HepG2 (cell line): ENCODE data around the gene ZNF597. TPM values are rescaled to one million over a fixed set of nuclear protein-coding genes. Genes with fewer than 3 reads are reported as not detected.
"Not testable (repeated sequence)": the region's sequence is repeated elsewhere in the genome, so short reads cannot be mapped to it uniquely, and the experiment has no call there.

Experiments used
- ATAC-seq: fragments of 200-7000 bp; cut with Tn5 transposase; 3 replicates; pipeline ENCODE4 v1.9.1; 2020; ENCODE audit warnings: mild to moderate bottlenecking, moderate library complexity
- BruUV-seq: library from RNA; stranded (reverse); fragments of 400-500 nt; replicated peaks from 2 replicates; lab custom pipeline; 2021; lab: Mats Ljungman, UMichigan
- CTCF ChIA-PET: fragments of 300-600 bp; formaldehyde crosslinking; extraction: SDS; loops from one replicate; lab custom pipeline; 2021; ENCODE audit warnings: low total read pairs, inconsistent platforms, low intra/inter-chr PET ratio; lab: Yijun Ruan, JAX
- POLR2A ChIA-PET: fragments of 350-600 bp; sonication (Branson Sonifier 250); formaldehyde crosslinking; loops from one replicate; lab custom pipeline; 2020; ENCODE audit warnings: antibody characterized with exemption, inconsistent platforms; lab: Yijun Ruan, JAX
- DNase-seq: peaks from one replicate; pipeline ENCODE4 v3.0.0-alpha.2; 2015; ENCODE audit warnings: low spot score
- FAIRE-seq: peaks from 3 replicates; lab custom pipeline; 2011; peaks lifted over from hg19 to GRCh38; lab: Jason Lieb, UNC
- H2AFZ ChIP-seq: one replicate; pipeline ENCODE4 v1.6.1; 2011; ENCODE audit warnings: low read length, inconsistent platforms
- H3K27ac ChIP-seq: fragments of 300-600 bp; 3 replicates; pipeline ENCODE4 v1.8.0; 2011; ENCODE audit warnings: mixed run types, mild to moderate bottlenecking, mixed read lengths, low read length, inconsistent platforms; ENCODE audit not compliant: insufficient read depth; ENCODE audit errors: extremely low read length
- H3K27me3 ChIP-seq, 2 experiments: fragments of 200-600 bp in 1 of 2; 2 replicates in 1 of 2; 3 replicates in 1 of 2; pipeline versions ENCODE4 v1.6.0 to v1.8.0; 2011; ENCODE audit warnings: low read length in 2 of 2, mild to moderate bottlenecking in 2 of 2, moderate library complexity in 2 of 2, inconsistent platforms in 1 of 2; ENCODE audit not compliant: insufficient read depth in 2 of 2, control insufficient read depth in 1 of 2
- H3K36me3 ChIP-seq, 2 experiments: fragments of 200-600 bp in 1 of 2; replicated peaks in 1 of 2; 2 replicates in 1 of 2; 3 replicates in 1 of 2; pipeline versions ENCODE4 v1.5.1 to v1.8.0; 2011; ENCODE audit warnings: low read length in 2 of 2, inconsistent platforms in 1 of 2; ENCODE audit not compliant: insufficient read depth in 2 of 2, control insufficient read depth in 1 of 2
- H3K4me1 ChIP-seq: 2 replicates; pipeline ENCODE4 v1.5.1; 2012; ENCODE audit warnings: low read length, inconsistent platforms; ENCODE audit not compliant: insufficient read depth
- H3K4me2 ChIP-seq: 2 replicates; pipeline ENCODE4 v1.6.0; 2011; ENCODE audit warnings: low read depth, low read length, inconsistent platforms
- H3K4me3 ChIP-seq, 3 experiments: fragments of 200-600 bp in 1 of 3; sonication (generic), shearing (Covaris generic) in 1 of 3; replicated peaks in 1 of 3; 2 replicates each; pipeline ENCODE4 v1.5.1; 2011 to 2016; ENCODE audit warnings: low read length in 3 of 3, inconsistent platforms in 2 of 3, low read depth in 2 of 3, mild to moderate bottlenecking in 2 of 3, control low read depth in 1 of 3, mixed read lengths in 1 of 3; ENCODE audit not compliant: insufficient read depth in 1 of 3
- H3K79me2 ChIP-seq: one replicate; pipeline ENCODE4 v1.6.1; 2011; ENCODE audit warnings: low read length, inconsistent platforms; ENCODE audit not compliant: insufficient read depth
- H3K9ac ChIP-seq: 2 replicates; pipeline ENCODE4 v1.6.0; 2011; ENCODE audit warnings: mild to moderate bottlenecking, low read depth, low read length, inconsistent platforms; ENCODE audit not compliant: insufficient read depth
- H3K9me3 ChIP-seq: 2 replicates; pipeline ENCODE4 v1.5.1; 2012; ENCODE audit warnings: mild to moderate bottlenecking, low read length
- H4K20me1 ChIP-seq: 2 replicates; pipeline ENCODE4 v1.6.0; 2011; ENCODE audit warnings: inconsistent platforms, mild to moderate bottlenecking, low read length, moderate library complexity; ENCODE audit not compliant: insufficient read depth
- AGO2 ChIP-seq: fragments of 200-400 bp; formaldehyde crosslinking; optimal IDR thresholded peaks from 2 replicates; pipeline ENCODE3; 2017; ENCODE audit warnings: mild to moderate bottlenecking, low read depth, low read length, moderate library complexity
- FOXP1 ChIP-seq, 2 experiments: fragments of 450-650 bp in 1 of 2; IDR thresholded peaks; 2 replicates each; pipeline ENCODE4 v1.6.1; 2017 to 2018; ENCODE audit warnings: antibody characterized with exemption in 1 of 2
- KDM5B ChIP-seq: sonication (generic); formaldehyde crosslinking; IDR thresholded peaks from 2 replicates; pipeline ENCODE4 v1.4.0; 2020; ENCODE audit warnings: missing genetic modification reagents, mild to moderate bottlenecking, borderline replicate concordance
- SIN3B ChIP-seq: fragments of 150-350 bp; IDR thresholded peaks from 2 replicates; pipeline ENCODE4 v1.6.1; 2014; ENCODE audit warnings: low read length
- ZNF3 ChIP-seq: IDR thresholded peaks from 2 replicates; pipeline ENCODE4 v1.7.0; 2017; ENCODE audit warnings: inconsistent platforms
- ZSCAN9 ChIP-seq: IDR thresholded peaks from 2 replicates; pipeline ENCODE4 v1.6.1; 2016; ENCODE audit warnings: borderline replicate concordance
- WGBS: methylation state at CpG from one replicate; pipeline ENCODE4 v1.1.6; 2017; ENCODE audit warnings: low lambda C conversion rate; 5-methylcytosine and 5-hydroxymethylcytosine counted together
- in situ Hi-C: cut with HindIII; loops from 2 replicates; pipeline ENCODE4 v1.10.0; 2017; ENCODE audit warnings: low pct_unique_long_range_greater_than_20kb; ENCODE audit not compliant: extremely low pct_ligation_motif_present
- intact Hi-C: fragments of 100-400 bp; cut with micrococcal nuclease; formaldehyde crosslinking; loops from one replicate; pipeline ENCODE4 v1.10.0; 2022; ENCODE audit not compliant: unreplicated experiment
- polyA plus RNA-seq, 8 experiments: library from polyadenylated mRNA; depleted of rRNA in 3 of 8; stranded (reverse) in 7 of 8; unstranded in 1 of 8; fragments of >200 nt; fragmentation: Illumina TruSeq in 4 of 8; extraction: Trizol in 4 of 8; gene quantifications; 2 replicates each; pipeline versions ENCODE4 v1.2.1 to v1.2.3, GENCODE V29; 2011 to 2016; ENCODE audit warnings: low read depth in 4 of 8, missing spikeins in 1 of 8, mixed read lengths in 1 of 8; ENCODE audit not compliant: insufficient read depth in 1 of 8
- total RNA-seq, 5 experiments: library from RNA; depleted of rRNA; stranded (reverse); fragments of >200 nt; fragmentation: Illumina TruSeq; extraction: Trizol; gene quantifications; 2 replicates each; pipeline ENCODE4 v1.2.3, GENCODE V29; 2016; ENCODE audit warnings: low read depth in 1 of 5
- TF ChIP-seq, protein P1 (sequence below): sonication (generic); formaldehyde crosslinking; IDR thresholded peaks from 2 replicates; pipeline ENCODE4 v1.4.0; 2020; ENCODE audit warnings: missing genetic modification reagents

ZNF597 gene
- total and polyA plus RNA-seq, 2 of the 13 experiments (the other 11 are each of a cell fraction or from before 2014, with no cell fraction given) = 1.3 to 2.4 TPM

DNA sequence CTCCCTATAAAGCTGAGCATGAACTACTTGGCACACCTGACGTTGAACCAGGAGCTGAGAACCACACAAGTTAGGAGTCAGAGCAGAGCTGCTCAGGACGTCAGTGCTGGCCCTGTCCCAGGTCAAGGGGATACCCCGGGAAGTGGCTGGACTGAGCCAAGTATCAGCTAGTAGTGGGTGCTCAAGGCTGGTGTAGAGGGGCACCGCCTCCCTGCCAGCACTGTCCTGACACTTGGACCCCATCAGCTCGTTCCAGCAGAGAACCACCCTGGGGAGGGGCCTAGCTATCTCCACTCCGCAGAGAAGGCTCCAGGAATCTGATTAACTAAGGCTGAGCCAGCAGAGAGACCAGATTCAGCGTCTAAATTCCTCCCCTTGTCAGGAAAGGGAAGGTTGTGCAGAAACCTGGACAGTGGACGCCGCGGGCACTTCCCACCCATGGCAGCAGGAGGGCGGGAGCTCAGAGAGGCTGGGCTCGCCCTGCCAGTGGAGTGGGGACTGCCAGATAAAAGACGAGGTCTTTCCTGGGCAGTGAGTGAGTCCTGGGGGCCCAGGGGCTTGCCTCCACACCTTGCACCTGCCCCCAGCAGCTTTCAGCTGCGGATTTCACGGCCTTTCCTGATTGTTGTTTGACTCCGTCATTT is 31.0 kb upstream of the ZNF597 start:
- no peak overlapping the region for H3K4me3 ChIP-seq
- peaks cover 11 to 32% of the 10 kb centered on the region in 2 experiments; a peak in 4 of 5 replicates for H3K36me3 ChIP-seq
- in situ Hi-C loops (no loop called here), intact Hi-C loops (no loop called here)
- ChIA-PET POLR2A (no interaction called here), CTCF (no interaction called here)
- H3K27me3 ChIP-seq = no peaks in the 10 kb centered on the region
- H3K4me2 ChIP-seq = no peak overlapping the region
- 0 out of 2 replicates have a peak, but pooled peaks cover 4% of the 10 kb centered on the region for H3K4me1 ChIP-seq
- H3K27ac ChIP-seq = no peak overlapping the region
- DNase-seq (no peak), FAIRE-seq (no peak), ATAC-seq (no peak)
- no peak overlapping the region for H2AFZ ChIP-seq
- peaks cover 83% of the 10 kb centered on the region for H3K79me2 ChIP-seq
- H3K9me3 ChIP-seq = no peaks in the 10 kb centered on the region
- H3K9ac ChIP-seq = no peak overlapping the region
- peaks cover 47% of the 10 kb centered on the region; the same call in 1 of the 2 replicates for H4K20me1 ChIP-seq
- WGBS = 90% methylated on average over 9 of the region's 16 CpGs
- TF ChIP-seq KDM5B (no peak), ZNF3 (CRISPR knock-in tag) (no peak), AGO2 (peak; percentile 35), SIN3B (no peak), ZSCAN9 (CRISPR knock-in tag) (no peak)
- TF ChIP-seq, protein P1, sequence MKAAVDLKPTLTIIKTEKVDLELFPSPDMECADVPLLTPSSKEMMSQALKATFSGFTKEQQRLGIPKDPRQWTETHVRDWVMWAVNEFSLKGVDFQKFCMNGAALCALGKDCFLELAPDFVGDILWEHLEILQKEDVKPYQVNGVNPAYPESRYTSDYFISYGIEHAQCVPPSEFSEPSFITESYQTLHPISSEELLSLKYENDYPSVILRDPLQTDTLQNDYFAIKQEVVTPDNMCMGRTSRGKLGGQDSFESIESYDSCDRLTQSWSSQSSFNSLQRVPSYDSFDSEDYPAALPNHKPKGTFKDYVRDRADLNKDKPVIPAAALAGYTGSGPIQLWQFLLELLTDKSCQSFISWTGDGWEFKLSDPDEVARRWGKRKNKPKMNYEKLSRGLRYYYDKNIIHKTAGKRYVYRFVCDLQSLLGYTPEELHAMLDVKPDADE (CRISPR knock-in tag) = no peak
- no TSS peak for BruUV-seq

DNA sequence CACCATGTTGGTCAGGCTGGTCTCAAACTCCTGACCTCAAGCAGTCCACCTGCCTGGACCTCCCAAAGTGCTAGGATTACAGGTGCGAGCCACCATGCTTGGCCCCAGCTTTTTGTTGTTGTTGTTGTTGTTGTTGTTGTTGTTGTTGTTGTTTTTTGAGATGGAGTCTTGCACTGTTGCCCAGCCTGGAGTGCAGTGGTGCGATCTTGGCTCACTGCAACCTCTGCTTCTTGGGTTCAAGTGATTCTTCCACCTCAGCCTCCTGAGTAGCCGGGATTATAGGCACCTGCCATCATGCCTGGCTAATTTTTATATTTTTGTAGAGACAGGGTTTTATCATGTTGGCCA is 30.3 kb upstream of the ZNF597 start:
- CTCF ChIA-PET; intact Hi-C loops; H2AFZ ChIP-seq; in situ Hi-C loops; H3K4me2 ChIP-seq; H3K9ac ChIP-seq; ATAC-seq; POLR2A ChIA-PET; H3K9me3 ChIP-seq; DNase-seq; BruUV-seq; H3K4me1 ChIP-seq; H3K4me3 ChIP-seq; H3K27ac ChIP-seq; FAIRE-seq; H3K27me3 ChIP-seq; TF ChIP-seq FOXP1 (CRISPR knock-in tag; IDR thresholded peaks at IDR 0.05): not testable (repeated sequence)
- peaks cover 53% of the 10 kb centered on the region; the same call in 1 of the 2 replicates for H4K20me1 ChIP-seq
- peaks cover 11 to 27% of the 10 kb centered on the region in 2 experiments; a peak in 4 of 5 replicates for H3K36me3 ChIP-seq
- H3K79me2 ChIP-seq = peaks cover 85% of the 10 kb centered on the region
- TF ChIP-seq FOXP1 (IDR thresholded peaks at IDR 0.05) = peak; percentile 66; the same call in 1 of the 2 replicates
- WGBS = 90% methylated on average over 3 of the region's 3 CpGs
